Choroid plexus epithelial cell (primary cell): ENCODE measurements around the gene MYLK4.
A peak's percentile ranks its signal among the peaks of the same experiment; 100 is the strongest.

ENCODE experiments used
- DNase-seq: peaks from one replicate; pipeline ENCODE4 v3.0.0-alpha.2; 2010; ENCODE audit warnings: low read depth
- H3K4me3 ChIP-seq: 2 replicates; pipeline ENCODE4 v1.5.1; 2011; ENCODE audit warnings: low read depth, mild to moderate bottlenecking, control low read depth, low read length, moderate library complexity
- TF ChIP-seq, protein P1 (sequence below): conservative IDR thresholded peaks from 2 replicates; pipeline ENCODE4 v1.5.1; 2011; ENCODE audit warnings: low read depth, mild to moderate bottlenecking, control low read depth, inconsistent platforms, low read length, moderate library complexity

The MYLK4 gene

DNA sequence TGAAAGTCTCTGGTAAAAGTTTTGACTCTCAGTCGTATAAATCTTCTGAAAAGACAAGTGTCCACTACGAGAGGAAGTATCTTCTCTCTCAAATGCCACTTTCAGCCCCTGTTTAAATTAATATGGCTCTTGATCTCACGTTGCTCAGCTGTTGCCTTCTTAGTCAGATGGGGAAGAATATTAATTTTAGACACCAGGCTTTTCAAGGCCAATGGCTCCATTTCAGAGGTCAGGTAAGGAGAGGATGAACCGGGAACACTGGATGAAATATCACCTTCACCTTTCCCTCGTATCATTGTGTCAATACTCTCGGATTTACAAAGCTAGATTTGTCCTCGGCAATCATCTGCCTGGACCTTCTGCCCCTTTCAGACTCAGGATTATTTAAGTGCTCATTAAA, at the start of gene MYLK4:
MYLK4 (minus strand) TSS at position 91 of the 400 bp plus-strand sequence. CDS start 1,628 bp downstream, outside the sequence.
- TF ChIP-seq, protein P1, sequence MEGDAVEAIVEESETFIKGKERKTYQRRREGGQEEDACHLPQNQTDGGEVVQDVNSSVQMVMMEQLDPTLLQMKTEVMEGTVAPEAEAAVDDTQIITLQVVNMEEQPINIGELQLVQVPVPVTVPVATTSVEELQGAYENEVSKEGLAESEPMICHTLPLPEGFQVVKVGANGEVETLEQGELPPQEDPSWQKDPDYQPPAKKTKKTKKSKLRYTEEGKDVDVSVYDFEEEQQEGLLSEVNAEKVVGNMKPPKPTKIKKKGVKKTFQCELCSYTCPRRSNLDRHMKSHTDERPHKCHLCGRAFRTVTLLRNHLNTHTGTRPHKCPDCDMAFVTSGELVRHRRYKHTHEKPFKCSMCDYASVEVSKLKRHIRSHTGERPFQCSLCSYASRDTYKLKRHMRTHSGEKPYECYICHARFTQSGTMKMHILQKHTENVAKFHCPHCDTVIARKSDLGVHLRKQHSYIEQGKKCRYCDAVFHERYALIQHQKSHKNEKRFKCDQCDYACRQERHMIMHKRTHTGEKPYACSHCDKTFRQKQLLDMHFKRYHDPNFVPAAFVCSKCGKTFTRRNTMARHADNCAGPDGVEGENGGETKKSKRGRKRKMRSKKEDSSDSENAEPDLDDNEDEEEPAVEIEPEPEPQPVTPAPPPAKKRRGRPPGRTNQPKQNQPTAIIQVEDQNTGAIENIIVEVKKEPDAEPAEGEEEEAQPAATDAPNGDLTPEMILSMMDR: no peak
- H3K4me3 ChIP-seq: peak within 1 kb of the TSS; percentile 9
- no peak for DNase-seq

DNA sequence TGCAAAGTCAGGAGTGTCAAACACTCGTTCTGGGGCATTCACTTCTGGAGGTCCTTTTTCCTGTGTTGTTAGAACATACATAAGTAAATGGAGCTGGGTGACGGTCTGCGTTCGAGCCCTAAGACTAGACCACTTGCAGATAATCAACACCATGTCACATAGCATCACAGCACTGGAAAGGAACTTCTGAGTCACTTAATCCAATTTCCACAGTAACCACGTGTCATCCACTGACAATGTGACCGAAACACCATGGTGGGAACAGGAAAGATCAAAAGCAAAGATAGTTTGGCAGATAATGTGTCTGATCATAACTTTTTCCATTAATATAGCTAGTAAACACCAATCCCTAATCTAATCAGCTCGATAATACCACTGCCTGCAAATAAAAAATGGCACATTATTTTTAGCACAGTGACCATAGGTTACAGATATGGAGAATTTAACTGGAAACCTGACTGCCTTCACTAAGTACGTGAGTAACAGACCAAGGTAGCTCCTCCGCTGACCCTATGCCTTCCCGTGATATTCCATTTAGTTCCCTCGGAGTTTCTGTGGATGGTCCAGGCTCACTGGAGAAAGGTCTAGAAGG, 49.3 kb upstream of the MYLK4 start:
- TF ChIP-seq, protein P1: no peak
- no peak overlapping the region for H3K4me3 ChIP-seq
- DNase-seq: no peak

DNA sequence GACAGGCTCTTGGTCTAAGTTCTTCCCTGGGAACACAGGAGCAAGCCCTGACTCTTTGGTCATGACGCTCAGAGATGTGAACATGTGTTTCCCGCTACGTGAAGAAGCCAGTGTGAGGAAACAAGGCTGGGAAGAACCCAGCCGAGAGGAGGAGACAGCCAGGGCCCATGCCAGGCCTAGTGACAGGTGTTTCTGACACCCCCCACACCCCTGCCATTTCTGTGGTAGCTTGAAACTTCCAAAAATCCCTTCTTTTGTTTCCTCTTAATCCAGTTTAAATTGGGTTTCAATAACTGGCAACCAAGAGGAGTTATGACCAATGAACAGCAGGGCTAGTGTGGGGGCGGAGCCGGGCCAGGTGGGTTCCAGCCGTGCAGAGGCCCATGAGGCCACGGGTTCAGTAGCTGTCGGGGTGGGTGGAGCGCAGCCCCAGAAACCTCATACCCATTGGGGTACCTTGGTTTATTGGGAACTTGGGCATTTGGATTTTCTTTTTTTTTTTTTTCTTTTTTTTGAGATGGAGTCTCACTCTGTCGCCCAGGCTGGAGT, 47.9 kb upstream of the MYLK4 start:
- TF ChIP-seq, protein P1: no peak
- DNase-seq: no peak

DNA sequence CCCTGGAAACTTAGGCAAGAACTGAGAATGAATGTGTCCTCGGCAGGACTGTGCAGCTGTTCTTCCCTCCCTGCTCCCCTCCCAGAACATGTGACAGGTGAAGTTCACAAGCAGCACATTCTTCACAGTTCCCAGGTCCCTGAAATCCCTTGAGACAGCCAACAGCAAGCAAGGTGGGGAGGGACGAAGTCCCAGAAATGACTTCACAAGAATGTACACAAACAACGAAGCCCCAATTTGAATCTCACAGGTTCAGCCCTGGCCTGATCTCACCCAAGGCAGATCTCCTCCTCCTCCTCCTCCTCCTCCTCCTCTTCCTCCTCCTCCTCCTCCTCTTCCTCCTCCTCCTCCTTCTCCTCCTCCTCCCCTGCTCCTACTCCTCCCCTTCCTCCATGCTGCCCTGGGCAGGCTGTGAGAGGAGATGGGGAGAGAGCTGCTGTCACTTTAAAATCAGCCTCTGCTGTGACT, 46.9 kb upstream of the MYLK4 start:
- TF ChIP-seq, protein P1: no peak
- no peak for DNase-seq
- no peak overlapping the region for H3K4me3 ChIP-seq

More for the DNA sequence above, 47.9 kb upstream of the MYLK4 start:
- no peak overlapping the region for H3K4me3 ChIP-seq

DNA sequence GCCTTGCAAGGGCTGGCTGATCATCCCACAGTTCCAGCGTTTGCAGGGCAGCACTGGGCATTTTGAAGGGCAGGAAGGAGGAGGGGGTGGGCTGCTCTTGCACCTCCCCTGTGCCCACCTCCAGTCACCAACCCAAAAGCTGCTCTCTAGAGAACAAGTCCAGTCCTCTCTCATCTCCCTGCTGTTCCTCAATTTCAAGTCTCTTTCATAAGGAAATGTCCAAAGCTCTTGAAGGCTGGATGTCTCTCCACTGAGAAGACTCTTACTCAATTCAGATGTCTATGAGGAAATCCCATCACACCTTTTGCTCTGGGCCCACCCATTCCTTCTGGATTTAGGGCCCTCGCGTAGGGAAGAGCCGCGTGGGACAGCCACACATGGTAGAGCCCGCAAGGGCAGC, 46.1 kb upstream of the MYLK4 start:
- DNase-seq: no peak
- TF ChIP-seq, protein P1: no peak
- H3K4me3 ChIP-seq: no peak overlapping the region

DNA sequence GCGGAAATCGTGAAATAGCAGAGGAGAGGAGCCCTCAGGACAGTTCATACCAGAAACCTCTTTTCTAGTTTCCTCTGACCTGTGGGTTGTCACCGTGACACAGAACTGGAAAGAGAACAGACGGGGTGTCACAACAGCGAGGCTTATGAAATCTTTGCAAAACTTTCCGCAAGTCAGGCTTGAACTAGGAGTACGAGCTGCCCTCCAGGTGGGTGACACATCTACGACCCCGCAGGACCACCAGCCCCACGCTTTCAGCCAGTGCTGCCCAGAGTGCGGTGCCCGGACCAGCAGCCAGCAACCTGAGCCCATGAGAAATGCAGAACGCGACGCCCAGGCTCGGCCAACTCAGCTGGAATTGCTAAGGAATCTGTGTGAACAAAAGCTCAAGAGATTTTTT, 45.2 kb upstream of the MYLK4 start:
- H3K4me3 ChIP-seq: no peak overlapping the region
- no peak for DNase-seq
- TF ChIP-seq, protein P1: no peak

DNA sequence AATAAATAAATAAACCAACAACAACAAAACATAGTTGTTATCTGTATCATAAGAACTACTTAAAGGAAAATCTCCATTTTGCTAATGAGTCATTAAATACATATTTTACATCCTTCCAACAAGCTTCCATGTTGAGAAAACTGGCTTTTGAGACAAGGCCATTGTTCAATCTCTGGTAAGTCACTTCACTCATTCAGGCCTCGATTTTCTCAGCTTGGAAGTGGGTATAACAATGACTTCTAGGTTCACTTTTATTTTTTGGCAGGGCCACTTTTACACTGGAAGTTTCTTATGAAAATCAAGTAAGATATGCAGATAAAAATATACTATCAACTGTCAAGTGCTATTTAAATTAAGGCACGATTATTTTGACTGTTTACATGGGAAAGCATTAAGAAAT, 44.4 kb upstream of the MYLK4 start:
- no peak overlapping the region for H3K4me3 ChIP-seq
- TF ChIP-seq, protein P1: no peak
- no peak for DNase-seq
